IMR-90 (cell line): Measurements from ENCODE around the gene TBC1D1. TPM values are rescaled to one million over a fixed set of nuclear protein-coding genes. Genes with fewer than 3 reads are reported as not detected.

Experiments used
- ATAC-seq: fragments of 200-7000 bp; cut with Tn5 transposase; 2 replicates; pipeline ENCODE4 v1.9.1; 2020; ENCODE audit warnings: low read depth, mild to moderate bottlenecking, moderate library complexity
- BruUV-seq: library from RNA; stranded (reverse); fragments of 400-500 nt; replicated peaks from 2 replicates; lab custom pipeline; 2021; lab: Mats Ljungman, UMichigan
- CTCF ChIA-PET: fragments of 300-600 bp; formaldehyde crosslinking; extraction: SDS; loops from one replicate; lab custom pipeline; 2021; ENCODE audit warnings: antibody characterized with exemption; lab: Yijun Ruan, JAX
- POLR2A ChIA-PET: fragments of 300-600 bp; sonication (Branson Sonifier 250); formaldehyde crosslinking; loops from one replicate; lab custom pipeline; 2022; ENCODE audit warnings: antibody characterized with exemption; ENCODE audit not compliant: unreplicated experiment; lab: Charles Lee
- DNase-seq: peaks from one replicate; pipeline ENCODE4 v3.0.0; 2013
- H2AFZ ChIP-seq: replicated peaks from 2 replicates; pipeline ENCODE3; 2013; ENCODE audit warnings: low read length, mild to moderate bottlenecking; ENCODE audit not compliant: poor library complexity
- H2AK5ac ChIP-seq: 2 replicates; pipeline ENCODE4 v1.6.1; 2013; ENCODE audit warnings: low read depth, low read length, inconsistent platforms
- H2AK9ac ChIP-seq: replicated peaks from 2 replicates; pipeline ENCODE3; 2013; ENCODE audit warnings: mild to moderate bottlenecking, low read depth, low read length, moderate library complexity; ENCODE audit not compliant: poor library complexity
- H2BK120ac ChIP-seq: 2 replicates; pipeline ENCODE4 v1.6.1; 2013; ENCODE audit warnings: low read depth, low read length, inconsistent platforms
- H2BK15ac ChIP-seq: 3 replicates; pipeline ENCODE4 v1.6.1; 2013; ENCODE audit warnings: low read depth, low read length, inconsistent platforms
- H2BK20ac ChIP-seq: 2 replicates; pipeline ENCODE4 v1.6.1; 2013; ENCODE audit warnings: low read depth, mild to moderate bottlenecking, inconsistent platforms, low read length, moderate library complexity
- H2BK5ac ChIP-seq: 2 replicates; pipeline ENCODE4 v1.6.1; 2013; ENCODE audit warnings: mild to moderate bottlenecking, low read depth, low read length, inconsistent platforms; ENCODE audit not compliant: poor library complexity, severe bottlenecking
- H3K14ac ChIP-seq: replicated peaks from 2 replicates; pipeline ENCODE4 v1.6.1; 2013; ENCODE audit warnings: low read depth, low read length, inconsistent platforms
- H3K18ac ChIP-seq: 2 replicates; pipeline ENCODE4 v1.6.1; 2013; ENCODE audit warnings: low read depth, low read length, control low read depth
- H3K23ac ChIP-seq: 2 replicates; pipeline ENCODE4 v1.6.1; 2013; ENCODE audit warnings: low read depth, low read length, inconsistent platforms
- H3K27ac ChIP-seq: 2 replicates; pipeline ENCODE4 v1.5.1; 2013; ENCODE audit warnings: mild to moderate bottlenecking, control low read depth, low read length; ENCODE audit not compliant: insufficient read depth
- H3K27me3 ChIP-seq: 2 replicates; pipeline ENCODE4 v1.6.1; 2013; ENCODE audit warnings: low read length; ENCODE audit not compliant: control insufficient read depth, insufficient read depth
- H3K36me3 ChIP-seq: 2 replicates; pipeline ENCODE4 v1.6.1; 2013; ENCODE audit warnings: low read length, mixed read lengths; ENCODE audit not compliant: control insufficient read depth, insufficient read depth
- H3K4ac ChIP-seq: 2 replicates; pipeline ENCODE4 v1.6.1; 2013; ENCODE audit warnings: low read depth, low read length, inconsistent platforms
- H3K4me1 ChIP-seq: 2 replicates; pipeline ENCODE4 v1.6.1; 2013; ENCODE audit warnings: low read length, mixed read lengths; ENCODE audit not compliant: control insufficient read depth, insufficient read depth
- H3K4me2 ChIP-seq: 2 replicates; pipeline ENCODE4 v1.6.1; 2013; ENCODE audit warnings: low read depth, mild to moderate bottlenecking, control low read depth, low read length, moderate library complexity
- H3K4me3 ChIP-seq: 2 replicates; pipeline ENCODE4 v1.5.1; 2013; ENCODE audit warnings: low read depth, mild to moderate bottlenecking, control low read depth, low read length, moderate library complexity; ENCODE audit not compliant: insufficient read depth
- H3K56ac ChIP-seq: 2 replicates; pipeline ENCODE4 v1.6.1; 2013; ENCODE audit warnings: low read length, inconsistent platforms; ENCODE audit not compliant: insufficient read depth; ENCODE audit errors: extremely low read depth
- H3K79me1 ChIP-seq, 2 experiments: 2 replicates each; pipeline ENCODE4 v1.6.1; 2013; ENCODE audit warnings: low read length in 2 of 2, inconsistent platforms in 1 of 2, low read depth in 1 of 2
- H3K9ac ChIP-seq: 2 replicates; pipeline ENCODE4 v1.6.1; 2013; ENCODE audit warnings: low read depth, low read length, control low read depth
- H3K9me1 ChIP-seq: 2 replicates; pipeline ENCODE4 v1.6.1; 2013; ENCODE audit warnings: low read length, inconsistent platforms; ENCODE audit not compliant: insufficient read depth
- H3K9me3 ChIP-seq: 2 replicates; pipeline ENCODE4 v1.6.1; 2013; ENCODE audit warnings: low read length; ENCODE audit not compliant: control insufficient read depth, insufficient read depth
- H4K20me1 ChIP-seq: 2 replicates; pipeline ENCODE4 v1.6.1; 2013; ENCODE audit warnings: low read length, inconsistent platforms; ENCODE audit not compliant: insufficient read depth
- H4K5ac ChIP-seq: 2 replicates; pipeline ENCODE4 v1.6.1; 2013; ENCODE audit warnings: mild to moderate bottlenecking, low read depth, low read length, control low read depth
- H4K8ac ChIP-seq, 2 experiments: 2 replicates each; pipeline ENCODE4 v1.6.1; 2013; ENCODE audit warnings: low read depth in 2 of 2, low read length in 2 of 2, control low read depth in 1 of 2, inconsistent platforms in 1 of 2
- H4K91ac ChIP-seq: 2 replicates; pipeline ENCODE4 v1.6.1; 2013; ENCODE audit warnings: low read depth, low read length, inconsistent platforms; ENCODE audit not compliant: insufficient read depth
- BHLHE40 ChIP-seq: fragments of 150-350 bp; IDR thresholded peaks from 2 replicates; pipeline ENCODE4 v1.6.1; 2016; ENCODE audit warnings: mild to moderate bottlenecking, low read depth, low read length
- CEBPB ChIP-seq: IDR thresholded peaks from 2 replicates; pipeline ENCODE4 v1.6.1; 2012; ENCODE audit warnings: low read depth, low read length, improper control_type of control experiment
- CHD1 ChIP-seq: IDR thresholded peaks from 2 replicates; pipeline ENCODE4 v1.6.1; 2012; ENCODE audit warnings: low read depth, low read length, improper control_type of control experiment
- CTCF ChIP-seq: conservative IDR thresholded peaks from 2 replicates; pipeline ENCODE4 v1.5.1; 2012; ENCODE audit warnings: mild to moderate bottlenecking, low read depth, low read length, improper control_type of control experiment
- ELK1 ChIP-seq: fragments of 150-350 bp; IDR thresholded peaks from 2 replicates; pipeline ENCODE4 v1.6.1; 2016; ENCODE audit warnings: low read depth, mild to moderate bottlenecking, low read length, moderate library complexity, borderline replicate concordance
- FOS ChIP-seq: fragments of 150-350 bp; IDR thresholded peaks from 2 replicates; pipeline ENCODE4 v1.6.1; 2016; ENCODE audit warnings: low read depth, low read length
- MAFK ChIP-seq: IDR thresholded peaks from 2 replicates; pipeline ENCODE4 v1.6.1; 2012; ENCODE audit warnings: low read depth, low read length, improper control_type of control experiment
- MAZ ChIP-seq: IDR thresholded peaks from 2 replicates; pipeline ENCODE4 v1.6.1; 2012; ENCODE audit warnings: low read depth, mild to moderate bottlenecking, low read length, improper control_type of control experiment, moderate library complexity, borderline replicate concordance
- MXI1 ChIP-seq: IDR thresholded peaks from 2 replicates; pipeline ENCODE4 v1.6.1; 2012; ENCODE audit warnings: low read depth, mild to moderate bottlenecking, low read length, moderate library complexity, borderline replicate concordance
- NFE2L2 ChIP-seq: fragments of 150-350 bp; IDR thresholded peaks from 2 replicates; pipeline ENCODE4 v1.6.1; 2016; ENCODE audit warnings: low read depth, mild to moderate bottlenecking, low read length
- POLR2A ChIP-seq: IDR thresholded peaks from 2 replicates; pipeline ENCODE4 v1.6.1; 2012; ENCODE audit warnings: mild to moderate bottlenecking, low read depth, low read length
- RAD21 ChIP-seq: IDR thresholded peaks from 2 replicates; pipeline ENCODE4 v1.6.1; 2012; ENCODE audit warnings: low read length, improper control_type of control experiment
- RCOR1 ChIP-seq: IDR thresholded peaks from 2 replicates; pipeline ENCODE4 v1.6.1; 2012; ENCODE audit warnings: mild to moderate bottlenecking, low read length, improper control_type of control experiment; ENCODE audit not compliant: insufficient replicate concordance
- RFX5 ChIP-seq: IDR thresholded peaks from 2 replicates; pipeline ENCODE4 v1.8.0; 2012; ENCODE audit warnings: low read depth, mild to moderate bottlenecking, low read length, moderate library complexity
- SMC3 ChIP-seq: fragments of 150-350 bp; IDR thresholded peaks from 2 replicates; pipeline ENCODE4 v1.6.1; 2016; ENCODE audit warnings: low read depth, mild to moderate bottlenecking, antibody characterized with exemption, low read length, moderate library complexity
- WGBS, 2 experiments: methylation state at CpG; one replicate each; pipeline versions ENCODE4 v1.1.5 to v1.1.7; 2013; ENCODE audit warnings: missing lambda C conversion rate in 2 of 2; ENCODE audit not compliant: insufficient read length in 1 of 2; ENCODE audit errors: extremely low coverage in 2 of 2; 5-methylcytosine and 5-hydroxymethylcytosine counted together
- dilution Hi-C: fragments of 300-500 bp; cut with HindIII; formaldehyde crosslinking; loops from one replicate; pipeline ENCODE4 v1.14.3; 2018; ENCODE audit warnings: low sequenced_read_pairs; ENCODE audit not compliant: unreplicated experiment
- in situ Hi-C: fragments of 300-500 bp; cut with MboI; formaldehyde crosslinking; loops from 3 replicates; pipeline ENCODE4 v1.14.3; 2019; ENCODE audit warnings: low sequenced_read_pairs, inconsistent platforms, mixed read lengths
- intact Hi-C: fragments of 100-400 bp; cut with micrococcal nuclease; formaldehyde crosslinking; loops from 2 replicates; pipeline ENCODE4 v1.10.0; 2022
- polyA plus RNA-seq, 3 experiments: library from polyadenylated mRNA; depleted of rRNA; stranded (reverse); fragments of >200 nt; gene quantifications; 2 replicates each; pipeline ENCODE4 v1.2.3, GENCODE V29; 2012; ENCODE audit warnings: low replicate concordance in 1 of 3
- total RNA-seq: library from RNA; depleted of rRNA; stranded (reverse); fragments of >200 nt; gene quantifications from 2 replicates; pipeline ENCODE4 v1.2.3, GENCODE V29; 2012

Gene TBC1D1
- total and polyA plus RNA-seq, 2 of the 4 experiments (the other 2 are of a cell fraction), result 42.4 to 104 TPM

GRCh38 chr4:37999000-37999716 lies 108.3 kb downstream of the TBC1D1 start:
- dilution Hi-C loops (no loop called here), in situ Hi-C loops (no loop called here), intact Hi-C loops (no loop called here)
- Histone ChIP-seq H3K9me3 (no peaks in the 10 kb centered on the region), H3K79me1 (peaks cover 27 to 62% of the 10 kb centered on the region in 2 experiments), H2BK15ac (no peak overlapping the region), H3K4me3 (no peak overlapping the region), H2AK5ac (no peak overlapping the region), H2BK120ac (no peak overlapping the region), H2BK5ac (no peak overlapping the region), H3K56ac (no peak overlapping the region), H3K18ac (no peak overlapping the region), H2AFZ (no peak overlapping the region), H4K8ac (no peak overlapping the region), H4K5ac (no peak overlapping the region), H3K14ac (no peak overlapping the region), H2BK20ac (no peak overlapping the region), H3K4ac (no peak overlapping the region), H3K27ac (no peak overlapping the region), H4K20me1 (peaks cover 8% of the 10 kb centered on the region; the same call in 1 of the 2 replicates), H3K36me3 (no peaks in the 10 kb centered on the region), H3K9ac (no peak overlapping the region), H3K4me1 (peaks cover 6% of the 10 kb centered on the region; the same call in 1 of the 2 replicates), H2AK9ac (no peak overlapping the region), H3K9me1 (peaks cover 11% of the 10 kb centered on the region; the same call in 1 of the 2 replicates), H4K91ac (no peak overlapping the region), H3K4me2 (no peak overlapping the region), H3K23ac (no peak overlapping the region), H3K27me3 (no peaks in the 10 kb centered on the region)
- no peak for TF ChIP-seq RAD21
- TF ChIP-seq RFX5, result no peak
- TF ChIP-seq MXI1, result no peak
- no peak for TF ChIP-seq NFE2L2
- TF ChIP-seq CHD1, result no peak
- no peak for TF ChIP-seq CEBPB
- TF ChIP-seq FOS, result no peak
- TF ChIP-seq RCOR1, result no peak
- TF ChIP-seq MAFK, result no peak
- TF ChIP-seq SMC3, result no peak
- no peak for TF ChIP-seq MAZ
- TF ChIP-seq ELK1, result no peak
- TF ChIP-seq BHLHE40, result no peak
- no peak for TF ChIP-seq POLR2A
- TF ChIP-seq CTCF, result no peak
- ATAC-seq (no peak), DNase-seq (no peak)
- ChIA-PET CTCF (no interaction called here), POLR2A (no interaction called here)
- 94% methylated on average over 3 of the region's 12 CpGs; no CpG with 5 or more reads in 1 of the 2 experiments for WGBS, 2 experiments
- BruUV-seq, result no TSS peak
